Activated naive CD4-positive, alpha-beta T cell treated with anti-CD3 and anti-CD28 coated beads, Interleukin-2, amount 50 U/mL, for 16 hours (primary cell): ENCODE results near the gene LRRC36.
"Not testable (repeated sequence)": the region's sequence is repeated elsewhere in the genome, so short reads cannot be mapped to it uniquely, and the experiment has no call there.

Source experiments
- DNase-seq: peaks from one replicate; pipeline ENCODE4 v3.0.0-alpha.2; 2020

LRRC36 gene

DNA sequence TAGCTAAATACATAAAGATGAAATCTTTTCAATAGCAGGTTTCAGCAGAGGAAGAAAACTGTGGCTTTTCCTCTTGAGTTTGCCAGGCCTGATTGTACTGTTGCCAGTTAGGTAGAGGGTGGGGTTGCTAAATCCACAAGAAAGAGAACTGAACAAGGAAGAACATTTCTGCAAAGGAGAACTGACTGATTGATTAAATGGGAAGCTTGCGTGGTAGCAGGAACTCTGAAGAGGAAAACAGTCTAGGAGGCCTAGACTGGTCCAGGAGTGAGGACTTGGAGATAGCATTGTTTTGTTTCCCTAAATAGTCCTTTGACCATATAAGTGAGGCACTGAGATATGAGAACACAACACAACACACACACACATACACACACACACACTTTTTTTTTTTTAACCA is 18.8 kb downstream of the LRRC36 start:
- DNase-seq: no peak

DNA sequence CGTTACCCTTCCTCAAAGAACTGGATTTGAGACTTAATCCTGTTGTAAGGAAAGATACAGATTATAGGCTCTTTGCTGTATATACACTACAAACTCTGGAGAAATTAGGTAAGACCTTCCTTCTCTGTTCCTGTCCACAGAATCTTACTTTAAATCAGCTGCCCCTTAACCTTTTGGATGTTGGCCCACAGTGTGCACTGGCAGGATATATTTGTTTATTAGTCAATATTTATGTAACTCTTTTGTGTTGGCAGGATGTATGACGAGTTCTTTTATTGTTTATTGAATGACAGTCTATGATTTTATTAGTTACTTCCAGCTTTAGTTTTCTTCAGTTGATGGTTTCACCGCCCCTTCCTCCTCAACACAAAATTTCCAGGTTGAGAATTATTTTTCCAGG is 19.7 kb downstream of the LRRC36 start:
- no peak for DNase-seq

DNA sequence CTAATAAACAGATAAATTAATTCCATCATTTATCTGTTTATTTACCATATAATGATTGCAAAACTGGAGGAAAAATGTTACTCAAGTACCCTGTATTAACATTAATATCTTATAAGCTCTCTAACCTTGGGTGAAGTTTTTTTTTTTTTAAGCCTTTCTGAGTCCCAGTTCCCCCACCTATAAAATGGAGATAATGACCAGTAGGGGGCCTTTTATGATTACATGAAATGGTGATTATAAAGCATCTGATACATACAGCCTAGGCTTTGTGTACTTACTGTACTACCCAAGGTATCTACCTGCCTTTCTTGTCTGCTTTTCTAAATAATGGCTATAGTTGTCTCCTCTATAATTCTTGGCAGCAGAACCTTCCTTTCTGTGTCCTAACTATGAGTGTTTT is 22.6 kb downstream of the LRRC36 start:
- no peak for DNase-seq

DNA sequence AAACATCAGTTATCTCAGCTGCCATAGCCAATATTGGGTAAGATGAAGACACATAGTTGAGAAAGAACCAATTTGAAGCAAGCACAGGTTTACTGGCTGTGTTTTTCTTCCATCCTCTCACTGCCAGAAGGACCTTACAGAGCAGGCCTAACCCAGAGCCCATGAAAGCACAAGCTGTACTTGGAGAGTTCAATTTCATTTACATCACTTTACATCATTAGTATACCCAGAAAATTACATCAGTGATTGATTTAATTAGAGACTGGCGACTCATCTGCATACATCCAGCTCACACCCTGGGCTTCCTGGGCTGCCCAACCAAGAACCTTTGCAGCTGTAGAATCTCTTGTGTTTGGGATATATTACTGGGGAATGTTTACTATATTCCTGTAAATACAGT is 23.7 kb downstream of the LRRC36 start:
- DNase-seq: no peak

DNA sequence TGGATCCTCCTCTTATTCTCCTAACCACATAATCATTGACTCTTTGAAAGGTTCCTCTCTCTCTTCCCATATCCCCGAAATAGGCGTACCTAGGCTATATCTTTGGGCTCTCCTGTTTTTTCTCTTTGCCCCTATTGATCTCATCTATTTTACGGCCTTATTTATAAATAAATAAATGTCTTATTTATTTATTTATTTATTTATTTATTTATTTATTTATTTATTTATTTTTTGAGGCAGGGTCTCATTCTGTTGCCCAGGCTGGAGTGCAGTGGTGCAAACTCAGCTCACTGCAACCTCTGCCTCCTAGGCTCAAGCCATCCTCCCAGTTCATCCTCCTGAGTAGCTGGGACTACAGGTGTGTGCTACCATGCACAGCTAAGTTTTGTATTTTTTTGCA is 25.8 kb downstream of the LRRC36 start:
- DNase-seq: not testable (repeated sequence)

DNA sequence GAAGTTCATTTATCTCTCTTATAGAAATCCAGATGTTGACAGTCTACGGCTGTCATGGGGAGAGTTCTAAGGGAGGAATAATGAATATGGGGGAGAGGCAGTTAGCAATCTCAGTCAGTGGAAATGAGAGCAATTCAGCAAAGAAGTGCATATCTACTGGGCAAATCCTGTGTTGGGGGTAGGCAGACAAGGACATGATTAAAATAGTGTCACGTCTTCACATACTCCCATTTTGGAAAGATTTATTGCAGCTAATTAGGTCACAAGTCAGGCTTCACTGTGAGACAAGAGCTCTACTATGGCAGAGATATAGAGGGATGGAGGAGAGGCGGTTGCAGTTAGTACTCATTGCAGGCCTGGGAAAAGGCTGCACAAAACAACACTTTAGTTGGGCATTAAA is 29.8 kb downstream of the LRRC36 start:
- no peak for DNase-seq

DNA sequence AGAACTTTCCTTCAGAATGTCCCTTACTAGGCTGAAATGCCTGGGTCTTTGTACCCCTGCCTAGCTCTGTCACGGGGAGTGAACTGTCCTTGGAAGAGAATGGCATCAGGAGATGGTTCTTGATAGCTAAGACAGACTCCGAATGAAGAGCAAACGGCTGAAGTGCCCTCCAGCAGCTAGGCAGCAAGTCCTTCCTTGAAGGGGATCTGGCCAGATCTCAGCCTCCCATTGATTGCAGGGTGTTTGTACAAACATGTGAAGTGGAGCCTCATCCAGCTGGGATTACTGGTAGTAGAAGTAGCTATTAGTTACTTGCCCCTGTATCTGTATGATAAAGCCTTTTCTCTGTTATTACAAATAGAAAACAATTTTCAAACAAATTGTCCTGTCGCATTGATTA is 30.9 kb downstream of the LRRC36 start:
- DNase-seq: no peak

DNA sequence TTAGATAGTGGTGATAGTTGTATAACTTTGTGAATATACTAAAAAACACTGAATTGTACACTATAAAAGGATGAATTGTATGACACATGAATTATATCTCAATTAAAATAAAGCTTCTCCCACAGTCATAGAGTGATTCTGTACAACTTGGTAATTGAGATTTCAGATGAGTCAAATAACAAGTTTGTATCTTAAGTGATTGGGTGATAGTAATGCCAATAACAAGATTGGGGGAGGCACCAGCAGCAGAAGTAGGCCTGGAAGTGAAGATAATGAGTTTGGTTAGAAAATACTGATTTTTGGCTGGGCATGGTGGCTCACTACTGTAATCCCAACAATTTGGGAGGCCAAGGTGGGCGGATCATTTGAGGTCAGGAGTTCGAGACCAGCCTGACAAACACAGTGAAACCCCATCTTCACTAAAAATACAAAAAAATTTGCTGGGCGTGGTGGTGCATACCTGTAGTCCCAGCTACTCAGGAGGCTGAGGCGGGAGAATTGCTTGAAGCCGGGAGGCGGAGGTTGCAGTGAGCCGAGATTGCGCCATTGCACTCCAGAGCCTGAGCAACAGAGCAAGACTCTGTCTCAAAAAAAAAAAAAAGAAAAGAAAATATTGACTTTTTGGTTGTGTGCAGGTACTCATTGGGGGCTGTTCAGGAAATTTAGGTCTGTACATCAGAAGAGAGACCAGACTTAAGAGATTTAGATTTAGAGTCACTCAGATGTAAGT is 33.1 kb downstream of the LRRC36 start:
- not testable (repeated sequence) for DNase-seq

DNA sequence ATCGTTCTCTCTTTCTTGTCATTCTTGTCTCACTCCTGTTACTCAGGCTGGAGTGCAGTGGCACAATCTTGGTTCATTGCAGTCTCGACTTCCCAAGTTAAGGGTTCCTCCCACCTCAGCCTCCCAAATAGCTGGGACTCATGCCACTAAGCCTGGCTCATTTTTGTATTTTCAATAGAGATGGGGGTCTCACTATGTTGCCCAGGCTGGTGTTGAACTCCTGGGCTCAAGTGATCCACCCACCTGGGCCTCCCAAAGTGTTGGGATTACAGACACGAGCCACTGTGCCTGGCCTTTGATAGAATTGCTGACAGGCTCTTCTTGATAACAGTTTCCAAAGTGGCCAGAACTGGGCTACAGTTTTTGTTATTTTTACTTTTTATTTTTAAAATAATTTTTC is 34.4 kb downstream of the LRRC36 start:
- no peak for DNase-seq

DNA sequence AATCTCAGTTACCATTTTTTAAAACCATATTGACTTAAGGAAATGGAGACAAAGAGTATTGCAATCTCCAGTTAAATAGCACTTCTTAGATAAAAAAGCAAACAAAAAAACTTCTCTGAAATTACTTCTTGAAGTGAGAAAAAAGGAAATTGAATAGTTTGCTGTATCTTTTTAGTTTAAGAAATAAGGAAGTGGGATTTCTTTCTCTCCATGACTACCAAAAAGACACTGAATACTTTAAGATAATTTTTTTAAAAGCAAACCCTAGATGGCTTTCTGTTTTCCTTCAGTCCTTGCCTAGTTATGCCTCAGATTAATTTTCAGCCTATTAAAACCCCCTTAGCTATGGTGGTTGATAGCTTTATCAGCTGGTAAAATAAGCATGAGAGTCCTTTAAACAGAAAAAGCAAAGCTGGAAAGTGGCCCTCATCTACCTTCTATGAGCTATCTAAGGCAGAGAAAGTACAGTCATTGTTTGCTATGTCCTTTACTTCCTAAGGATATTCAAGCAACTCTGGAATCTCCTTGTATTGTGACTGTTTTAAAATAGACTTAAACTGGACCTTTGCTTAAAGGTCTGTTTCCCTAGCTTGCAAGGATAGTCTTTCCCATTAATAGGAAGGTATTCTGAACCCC is 38.1 kb downstream of the LRRC36 start:
- no peak for DNase-seq

DNA sequence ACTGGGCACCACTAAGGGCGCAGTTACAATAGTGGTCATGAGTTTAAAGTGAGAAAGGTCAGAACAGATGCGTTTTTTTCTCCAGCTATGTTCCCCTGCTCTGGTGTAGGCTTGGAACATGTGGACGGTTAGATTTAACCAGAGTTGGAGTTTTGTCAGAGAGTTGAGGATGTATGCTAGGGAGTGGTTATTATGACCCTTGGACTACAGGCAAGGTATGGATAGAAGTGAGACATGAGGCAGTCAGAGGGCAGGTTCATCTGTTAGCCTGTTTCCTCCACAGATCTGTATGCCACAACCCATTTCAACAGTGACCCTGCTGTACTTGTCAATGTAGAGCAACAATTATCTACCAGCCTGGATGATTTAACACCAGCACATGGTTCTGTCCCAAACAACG is 44.0 kb downstream of the LRRC36 start:
- DNase-seq: no peak

DNA sequence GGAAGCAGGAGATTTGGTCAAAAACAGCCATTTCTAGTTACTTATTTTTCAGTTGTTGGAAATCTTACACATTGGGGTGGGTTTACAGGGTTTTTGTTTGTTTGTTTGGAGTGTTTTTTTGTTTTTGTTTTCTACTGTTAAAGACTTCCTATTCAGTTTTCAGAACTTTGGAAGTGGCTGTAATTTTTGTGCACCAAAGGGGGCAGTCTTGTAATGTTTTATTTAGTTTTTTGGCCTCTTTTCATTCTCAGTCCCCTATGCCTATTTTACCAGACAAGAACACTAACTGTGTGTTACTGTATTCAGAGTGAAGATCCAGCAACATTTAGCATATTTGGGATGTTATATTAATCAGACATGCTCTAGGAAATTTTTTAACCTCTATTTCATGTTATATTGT is 46.0 kb downstream of the LRRC36 start:
- no peak for DNase-seq

DNA sequence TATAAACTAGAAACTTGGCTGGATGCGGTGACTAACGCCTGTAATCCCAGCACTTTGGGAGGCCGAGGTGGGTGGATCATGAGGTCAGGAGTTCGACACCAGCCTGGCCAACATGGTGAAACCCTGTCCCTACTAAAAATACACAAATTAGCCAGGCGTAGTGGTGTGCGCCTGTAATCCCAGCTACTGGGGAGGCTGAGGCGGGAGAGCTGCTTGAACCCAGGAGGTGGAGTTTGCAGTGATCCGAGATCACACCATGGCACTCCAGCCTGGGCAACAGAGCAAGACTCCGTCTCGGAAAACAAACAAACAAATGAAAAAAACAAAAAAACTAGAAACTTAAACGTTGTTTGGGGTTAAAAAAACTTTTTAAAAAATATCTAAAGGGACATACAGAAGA is 49.4 kb downstream of the LRRC36 start:
- DNase-seq: not testable (repeated sequence)

DNA sequence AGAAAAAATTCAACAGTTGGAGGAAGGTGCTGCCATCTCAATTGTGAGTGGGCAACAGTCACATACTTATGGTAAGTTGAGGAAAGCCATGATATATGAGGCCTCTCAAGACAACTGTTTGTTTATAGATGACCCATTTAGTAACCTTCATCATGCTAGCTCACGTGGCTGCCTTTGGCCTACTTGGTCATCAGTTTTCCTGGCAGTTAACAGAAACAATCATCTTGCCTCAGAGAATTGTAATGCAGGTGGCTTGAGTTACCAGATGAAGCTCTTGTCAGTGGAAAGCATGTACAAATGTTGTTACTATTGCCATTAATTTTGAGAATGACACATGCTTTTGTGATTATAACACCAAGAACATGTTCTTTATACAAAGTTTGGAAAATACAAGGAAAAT is 52.0 kb downstream of the LRRC36 start:
- DNase-seq: no peak

DNA sequence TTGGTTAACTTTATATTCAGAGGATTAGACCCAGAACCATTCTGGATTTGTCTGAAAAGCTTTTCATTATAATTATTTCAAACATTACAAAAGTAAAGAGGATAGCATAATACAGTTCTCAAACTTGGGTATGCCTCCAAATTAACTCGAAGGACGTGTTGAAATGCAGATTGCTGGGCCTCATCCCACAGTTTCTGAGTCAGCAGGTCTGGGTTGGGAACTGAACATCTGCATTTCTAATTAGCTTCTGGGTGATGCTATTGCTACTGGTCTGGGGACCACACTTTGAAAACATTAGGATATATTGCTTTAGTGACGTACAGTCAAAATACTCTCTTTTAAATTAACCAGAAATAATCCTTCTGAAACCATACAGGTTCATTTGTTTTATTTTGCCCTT is 56.7 kb downstream of the LRRC36 start:
- DNase-seq: no peak

DNA sequence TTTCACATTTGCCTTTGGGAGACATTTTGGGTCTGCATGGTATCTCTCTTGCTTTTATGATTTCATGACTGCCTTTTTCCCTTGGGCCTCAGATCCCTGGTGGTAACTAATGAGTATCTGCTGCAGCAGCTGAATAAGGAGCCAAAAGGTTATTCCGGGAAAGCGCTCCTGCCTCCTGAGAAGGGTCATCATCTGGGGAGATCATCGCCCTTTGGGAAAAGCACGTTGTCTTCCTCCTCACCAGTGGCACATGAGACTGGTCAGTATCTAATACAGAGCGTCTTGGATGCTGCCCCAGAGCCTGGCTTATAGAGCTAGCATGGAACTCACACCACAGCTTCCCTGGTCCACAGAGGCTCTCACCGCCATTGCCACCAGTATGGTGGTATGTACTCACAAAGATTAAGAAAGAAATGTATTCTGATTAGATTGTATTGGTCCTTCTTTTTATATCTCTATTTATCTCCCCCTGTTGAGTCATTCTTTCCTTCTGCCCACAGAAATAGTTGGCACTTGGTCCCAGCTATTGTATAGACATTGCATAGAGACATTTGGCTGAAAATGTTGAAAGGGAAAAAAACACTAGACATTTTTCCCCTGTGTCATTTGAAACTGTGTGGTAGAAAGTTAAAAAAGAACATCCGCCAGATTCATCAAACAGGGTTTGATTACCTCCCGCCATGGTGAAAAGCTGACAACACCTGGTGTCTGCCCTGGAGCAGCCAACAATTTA is 58.3 kb downstream of the LRRC36 start:
- no peak for DNase-seq

DNA sequence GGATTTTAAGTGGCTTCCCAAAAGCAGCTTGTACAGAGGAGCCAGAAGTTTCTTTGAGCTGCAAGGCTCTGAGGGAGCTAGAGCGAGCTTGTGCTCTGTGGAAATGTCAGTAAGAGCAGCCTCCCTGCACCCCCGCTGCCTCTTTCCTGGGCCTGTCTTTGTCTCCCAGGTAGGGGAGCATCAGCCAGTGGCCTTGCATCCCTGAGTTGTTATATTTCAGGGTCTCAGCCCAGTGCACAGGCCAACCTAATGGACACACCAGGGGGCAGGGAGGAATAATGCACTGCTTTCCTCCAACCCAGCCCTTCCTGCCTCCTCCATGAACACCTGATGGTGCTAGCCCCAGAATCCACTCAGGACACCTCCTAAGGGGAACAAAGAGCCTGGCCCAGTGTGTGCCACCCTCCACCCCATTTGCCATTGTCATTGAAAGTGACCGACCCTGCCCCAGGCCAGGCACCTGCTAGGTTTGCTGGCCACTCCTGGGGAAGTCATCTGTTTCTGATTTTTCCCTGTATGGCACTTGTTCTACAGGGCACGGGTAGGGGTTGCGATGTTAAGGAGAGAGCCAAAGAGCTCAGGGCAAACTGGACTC is 60.3 kb downstream of the LRRC36 start:
- DNase-seq: no peak

DNA sequence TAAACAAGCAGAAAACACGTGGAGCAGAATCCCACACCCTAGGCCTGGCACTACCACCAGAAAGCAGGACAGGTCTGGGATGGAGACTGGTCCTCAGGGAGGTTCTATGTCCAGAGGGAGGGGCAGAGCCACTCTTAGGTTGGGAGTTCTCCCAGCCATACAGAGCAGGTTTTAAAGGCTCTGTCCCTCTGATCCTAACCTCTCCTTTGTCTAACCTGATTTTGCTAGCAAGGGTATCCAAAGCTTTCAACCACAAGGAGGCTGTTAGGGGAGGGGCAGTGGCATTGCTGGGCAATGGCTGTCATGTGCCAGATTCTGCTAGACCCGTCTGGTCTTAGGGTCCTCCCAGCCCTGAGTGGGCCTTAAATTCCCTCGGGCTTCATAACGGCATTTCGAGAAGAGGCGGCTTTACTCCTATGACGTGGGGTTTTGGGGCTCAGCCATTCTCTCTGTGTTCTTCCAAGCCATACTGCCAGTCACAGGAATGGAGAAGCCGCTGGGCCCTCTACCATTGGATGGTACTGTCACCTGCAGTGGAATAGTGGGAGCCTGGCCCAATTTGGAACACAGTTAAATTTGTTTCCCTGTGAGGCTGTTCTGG is 61.0 kb downstream of the LRRC36 start:
- DNase-seq: no peak

DNA sequence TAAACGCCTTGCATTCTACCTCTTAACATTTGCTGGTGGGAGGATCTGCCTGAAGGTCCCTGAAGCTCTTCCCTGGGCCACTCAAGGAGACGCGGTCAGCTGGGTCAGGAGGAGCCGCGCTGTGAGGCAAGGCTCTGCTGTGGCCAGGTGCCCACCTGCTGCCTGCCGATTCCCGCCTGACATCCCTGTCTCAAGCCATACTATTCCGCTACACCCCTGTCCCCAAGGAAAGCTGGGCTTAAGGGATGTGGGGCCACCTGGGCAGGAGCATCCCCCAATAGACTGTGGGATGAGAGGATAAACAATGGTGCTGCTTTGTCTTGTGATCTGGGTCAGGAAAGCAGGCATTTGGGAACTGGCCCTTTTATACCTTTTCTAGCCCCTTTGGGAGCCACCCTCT is 61.6 kb downstream of the LRRC36 start:
- DNase-seq: no peak

DNA sequence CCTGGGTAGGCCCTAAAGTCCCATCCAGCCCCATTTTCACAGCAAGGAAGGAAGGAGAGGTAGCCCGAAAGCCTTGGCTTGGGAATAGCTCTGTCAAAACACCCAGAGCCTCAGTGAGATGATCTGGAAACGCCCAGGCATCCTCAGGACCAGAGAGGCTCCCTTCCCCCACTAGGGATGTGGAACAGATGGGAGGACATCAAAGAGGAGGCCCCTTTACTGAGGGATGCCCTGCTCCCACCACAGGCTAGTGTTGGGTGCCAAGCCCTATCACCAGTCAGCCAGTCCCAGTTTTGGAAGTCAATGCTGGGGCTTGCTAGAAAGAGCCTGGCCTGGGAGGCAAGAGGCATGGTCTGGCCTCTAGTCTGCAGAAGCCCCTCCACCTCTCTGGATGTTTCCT is 62.0 kb downstream of the LRRC36 start:
- DNase-seq: no peak

DNA sequence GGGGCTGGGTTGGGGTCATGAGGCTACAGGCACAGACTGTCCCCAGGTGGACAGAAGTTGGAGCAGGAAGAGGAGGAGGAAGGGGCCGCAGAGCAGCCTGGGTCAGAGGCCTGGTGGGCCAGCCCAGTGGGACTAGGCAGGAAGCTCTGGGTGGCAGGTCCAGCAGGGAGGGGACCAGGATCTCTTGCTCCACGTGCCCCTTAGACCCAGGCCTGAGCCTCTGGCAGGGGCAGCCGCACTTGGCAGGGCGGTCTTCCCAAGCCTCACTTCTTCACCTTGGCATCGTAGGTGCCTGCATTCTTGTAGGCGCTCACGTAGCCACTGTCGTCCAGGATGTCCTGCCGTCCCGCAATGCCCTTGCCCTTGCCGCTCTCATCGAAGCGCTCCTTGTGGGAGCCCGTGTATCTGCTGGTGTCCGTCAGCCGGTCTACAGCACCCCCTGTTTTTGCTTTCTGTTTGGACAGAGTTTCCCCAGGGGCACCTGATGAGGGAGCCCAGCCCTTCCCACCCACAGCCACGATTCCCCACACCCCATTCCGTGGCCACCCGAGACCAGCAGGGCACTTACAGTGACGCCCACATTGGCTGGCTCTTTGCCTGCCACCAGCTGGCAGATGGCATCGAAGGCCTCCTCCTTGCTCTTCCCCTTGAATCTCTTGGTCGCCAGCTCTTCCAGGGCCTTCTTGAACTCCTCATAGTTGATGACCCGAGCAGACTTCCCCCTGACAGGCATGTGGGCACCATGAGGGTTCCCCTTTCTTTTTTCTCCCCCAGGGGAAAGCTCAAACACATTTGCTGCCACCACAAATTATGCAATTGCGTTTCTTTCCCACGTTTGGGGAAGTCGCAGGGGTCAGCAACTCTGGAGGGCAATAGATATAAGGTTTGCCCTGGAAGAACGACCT is 63.5 kb downstream of the LRRC36 start:
- DNase-seq: no peak

DNA sequence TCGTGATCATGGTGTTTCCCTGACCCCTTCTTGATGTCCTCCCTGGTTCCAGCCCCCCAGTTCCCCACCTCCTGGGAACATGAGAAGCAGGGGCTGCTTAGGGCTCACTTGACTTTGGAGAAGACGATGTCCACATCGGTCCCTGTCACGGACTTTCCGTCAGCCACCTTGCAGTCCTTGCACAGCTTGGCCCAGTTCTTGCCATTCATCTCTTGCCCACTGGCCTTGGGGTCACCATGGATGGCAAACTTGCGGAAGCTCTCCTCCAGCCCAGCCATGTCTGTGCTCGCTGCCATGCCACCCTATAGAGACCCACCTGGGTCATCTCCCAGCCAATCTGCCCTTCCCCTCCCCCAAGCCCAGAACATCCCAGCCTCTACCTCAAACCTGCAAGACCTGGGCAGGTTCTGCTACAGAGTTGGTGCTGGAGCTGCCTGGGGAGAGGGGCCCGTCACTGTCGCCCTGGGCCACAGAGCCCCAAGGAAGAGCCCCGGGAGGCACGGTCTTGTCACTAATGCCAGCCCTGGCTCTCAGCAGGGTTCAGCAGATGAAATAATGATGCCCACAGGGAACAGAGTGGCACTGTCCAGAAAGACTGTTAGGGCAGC is 64.3 kb downstream of the LRRC36 start:
- DNase-seq: no peak
